Measurements from ENCODE around the gene SHISAL2A.

The SHISAL2A gene

DNA sequence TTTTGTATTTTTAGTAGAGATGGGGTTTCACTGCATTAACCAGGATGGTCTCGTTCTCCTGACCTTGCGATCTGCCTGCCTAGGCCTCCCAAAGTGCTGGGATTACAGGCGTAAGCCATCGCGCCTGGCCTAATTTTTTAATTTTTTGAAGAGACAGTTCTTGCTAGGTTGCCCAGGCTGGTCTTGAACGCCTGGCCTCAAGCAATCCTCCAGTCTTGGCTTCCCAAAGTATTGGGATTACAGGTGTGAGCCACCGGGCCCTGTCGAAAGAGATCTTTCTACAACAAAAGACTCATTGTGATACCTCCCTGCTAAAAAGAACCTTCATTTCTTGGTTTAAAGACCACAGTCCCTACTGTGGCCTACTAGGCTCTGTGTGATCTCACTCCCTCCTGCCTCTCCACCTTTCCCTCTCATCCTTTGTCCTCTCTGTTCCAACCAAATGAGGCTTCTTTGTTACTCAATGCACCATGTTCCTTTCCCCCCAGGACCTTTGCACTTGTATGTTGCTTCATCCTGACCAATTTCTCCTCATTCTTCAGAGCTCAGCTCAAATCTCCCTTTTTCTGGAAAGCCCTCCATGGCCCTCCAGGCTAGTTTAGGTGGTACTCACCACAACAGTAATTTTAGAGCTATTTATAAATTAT, 32.3 kb upstream of the SHISAL2A start:
- H3K4ac ChIP-seq (ENCODE audit: low read depth, low read length): no peak overlapping the region
- H3K27me3 ChIP-seq (ENCODE audit: insufficient read depth, low read length, poor library complexity): no peaks in the 10 kb centered on the region
- no peak overlapping the region for H2BK5ac ChIP-seq (ENCODE audit: low read length)
- no peak for DNase-seq
- H2BK120ac ChIP-seq (ENCODE audit: low read depth, low read length): no peak overlapping the region
- H3K18ac ChIP-seq (ENCODE audit: low read length): no peak overlapping the region
- H3K27ac ChIP-seq (ENCODE audit: low read depth, low read length): no peak overlapping the region
- H3K4me1 ChIP-seq (ENCODE audit: control insufficient read depth, low read depth, low read length): peaks cover 7% of the 10 kb centered on the region
- no peak overlapping the region for H3K4me2 ChIP-seq (ENCODE audit: low read length)
- no peak overlapping the region for H3K9ac ChIP-seq (ENCODE audit: low read length)
- no peaks in the 10 kb centered on the region for H3K79me2 ChIP-seq (ENCODE audit: control insufficient read depth, insufficient read depth, low read length)
- H3K56ac ChIP-seq (ENCODE audit: low read length): no peak overlapping the region
- no peak overlapping the region for H2BK15ac ChIP-seq (replicated peaks; ENCODE audit: low read depth)
- no CpG with 5 or more reads among the region's 8 CpGs for WGBS (ENCODE audit: extremely low coverage, insufficient coverage, low lambda C conversion rate)
- H4K5ac ChIP-seq (ENCODE audit: low read length): no peak overlapping the region
- H3K23ac ChIP-seq (ENCODE audit: low read length): no peak overlapping the region
- no peak overlapping the region for H2AK5ac ChIP-seq (ENCODE audit: low read length)
- no peak overlapping the region for H3K4me3 ChIP-seq (ENCODE audit: low read length)
- no peaks in the 10 kb centered on the region for H3K79me1 ChIP-seq (ENCODE audit: low read length)
- no peaks in the 10 kb centered on the region for H3K36me3 ChIP-seq (ENCODE audit: control insufficient read depth, insufficient read depth, low read length)
- H4K8ac ChIP-seq (ENCODE audit: low read depth, low read length): no peak overlapping the region

DNA sequence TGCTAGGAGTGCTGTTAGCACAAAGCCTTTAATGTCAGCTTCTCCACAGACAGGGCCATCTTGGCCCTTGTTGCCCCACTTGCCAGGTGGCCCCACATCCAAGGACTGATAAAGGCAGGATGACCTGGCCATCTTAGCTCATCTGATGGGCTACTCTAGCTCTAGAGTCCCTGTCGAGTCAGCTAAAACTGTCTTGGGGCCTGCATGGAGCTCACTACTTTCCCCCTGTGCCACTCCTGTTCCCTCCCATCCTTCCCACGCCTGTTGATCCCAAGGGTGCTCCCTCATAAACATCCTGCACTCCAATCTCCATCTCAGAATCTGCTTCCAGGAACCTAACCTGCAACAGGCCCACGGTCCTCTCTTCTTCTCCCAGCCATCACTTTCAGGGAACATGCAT, 31.4 kb upstream of the SHISAL2A start:
- H3K27ac ChIP-seq (ENCODE audit: low read depth, low read length): no peak overlapping the region
- H3K79me2 ChIP-seq (ENCODE audit: control insufficient read depth, insufficient read depth, low read length): no peaks in the 10 kb centered on the region
- no peak overlapping the region for H2BK15ac ChIP-seq (replicated peaks; ENCODE audit: low read depth)
- H3K23ac ChIP-seq (ENCODE audit: low read length): no peak overlapping the region
- H4K5ac ChIP-seq (ENCODE audit: low read length): no peak overlapping the region
- no CpG with 5 or more reads among the region's 3 CpGs for WGBS (ENCODE audit: extremely low coverage, insufficient coverage, low lambda C conversion rate)
- DNase-seq: no peak
- H3K79me1 ChIP-seq (ENCODE audit: low read length): no peaks in the 10 kb centered on the region
- peak overlapping the region; percentile 37 for H2AK5ac ChIP-seq (ENCODE audit: low read length)
- no peak overlapping the region for H4K8ac ChIP-seq (ENCODE audit: low read depth, low read length)
- peaks cover 7% of the 10 kb centered on the region for H3K4me1 ChIP-seq (ENCODE audit: control insufficient read depth, low read depth, low read length)
- H3K56ac ChIP-seq (ENCODE audit: low read length): peak overlapping the region; percentile 97
- no peak overlapping the region for H3K4me3 ChIP-seq (ENCODE audit: low read length)
- H3K4me2 ChIP-seq (ENCODE audit: low read length): no peak overlapping the region
- H3K36me3 ChIP-seq (ENCODE audit: control insufficient read depth, insufficient read depth, low read length): no peaks in the 10 kb centered on the region
- H3K27me3 ChIP-seq (ENCODE audit: insufficient read depth, low read length, poor library complexity): no peaks in the 10 kb centered on the region
- H3K9ac ChIP-seq (ENCODE audit: low read length): peak overlapping the region; percentile 84
- no peak overlapping the region for H3K18ac ChIP-seq (ENCODE audit: low read length)
- H2BK5ac ChIP-seq (ENCODE audit: low read length): no peak overlapping the region
- no peak overlapping the region for H2BK120ac ChIP-seq (ENCODE audit: low read depth, low read length)
- H3K4ac ChIP-seq (ENCODE audit: low read depth, low read length): no peak overlapping the region

DNA sequence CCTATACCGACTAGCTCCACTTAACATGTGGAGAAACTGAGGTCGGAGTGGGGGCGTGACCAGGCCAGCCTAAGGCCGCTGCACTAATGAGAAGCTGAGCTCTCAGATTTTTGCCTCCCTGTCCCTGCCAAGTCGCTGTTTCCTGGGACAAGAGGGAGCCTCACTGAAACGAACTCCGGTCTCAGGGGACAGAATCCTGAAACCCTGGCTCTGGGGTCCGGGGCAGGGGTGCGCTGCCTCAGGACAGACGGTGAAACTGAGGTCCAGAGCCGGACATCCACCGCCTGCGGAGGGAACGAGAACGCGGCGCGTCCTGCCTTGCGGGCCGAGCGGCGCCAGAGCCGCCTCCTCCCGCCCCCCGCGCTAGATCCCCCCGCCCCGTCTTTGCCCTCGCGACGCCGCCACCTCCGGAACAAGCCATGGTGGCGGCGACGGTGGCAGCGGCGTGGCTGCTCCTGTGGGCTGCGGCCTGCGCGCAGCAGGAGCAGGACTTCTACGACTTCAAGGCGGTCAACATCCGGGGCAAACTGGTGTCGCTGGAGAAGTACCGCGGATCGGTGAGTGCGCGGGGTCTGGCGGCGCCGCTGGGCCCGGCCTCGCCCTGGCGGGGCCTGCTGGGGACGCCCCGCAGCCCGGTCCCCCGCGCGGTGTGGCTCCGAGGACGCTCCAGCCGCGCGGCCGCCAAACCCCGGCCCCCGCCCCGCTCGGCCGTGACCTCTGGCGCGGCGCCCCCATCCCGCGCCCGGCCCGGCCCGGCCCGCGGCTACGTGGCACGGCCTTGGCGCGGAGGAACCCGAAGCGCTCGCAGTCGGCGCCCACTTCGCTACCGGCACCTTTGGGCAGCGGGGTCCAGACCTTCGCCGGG, 30.7 kb upstream of the SHISAL2A start, which contains the start of gene GPX7:
TSS of gene GPX7 (plus strand) at position 381 of the 865 bp plus-strand sequence. CDS start at position 420, 39 bp downstream.
- peak within 1 kb of the TSS; percentile 75 for H3K18ac ChIP-seq (ENCODE audit: low read length)
- no peaks in the 10 kb centered on the region for H3K79me1 ChIP-seq (ENCODE audit: low read length)

DNA sequence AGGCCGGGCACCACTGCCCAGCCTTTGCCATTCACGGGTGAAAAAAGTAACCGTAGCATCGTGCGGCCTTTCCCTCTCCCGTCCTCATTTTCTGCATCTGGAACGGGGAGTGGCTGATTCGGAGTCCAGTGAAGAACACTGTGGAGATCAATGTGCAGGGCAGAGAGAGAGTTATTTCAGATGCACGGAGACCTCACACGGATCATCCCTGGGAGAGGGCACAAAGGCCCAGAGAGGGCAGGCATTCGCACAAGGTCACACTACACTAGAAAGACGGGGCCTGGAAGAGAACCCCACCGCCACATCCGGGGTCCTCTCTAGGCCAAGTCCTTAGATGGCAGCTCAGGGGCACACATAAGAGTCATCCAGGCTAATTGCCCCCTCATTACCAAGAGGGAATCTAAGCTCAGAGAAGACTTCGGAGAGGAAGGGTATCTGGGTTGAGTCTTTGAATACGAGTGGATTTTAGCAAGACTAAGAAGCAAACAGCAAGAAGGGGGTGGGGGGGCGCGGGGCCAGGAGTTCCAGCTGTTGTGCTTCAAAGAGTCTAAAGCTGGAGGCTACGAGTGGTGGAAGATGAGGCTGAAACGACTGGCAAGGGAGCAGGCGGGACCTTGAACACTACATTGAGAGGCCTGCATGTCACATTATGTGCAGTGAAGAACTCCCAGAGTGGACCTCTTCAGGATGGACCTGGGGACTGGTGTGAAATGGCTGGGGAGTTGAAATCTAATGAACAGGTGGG, 29.9 kb upstream of the SHISAL2A start:
- H3K4ac ChIP-seq (ENCODE audit: low read depth, low read length): peak overlapping the region; percentile 64
- no peaks in the 10 kb centered on the region for H3K79me2 ChIP-seq (ENCODE audit: control insufficient read depth, insufficient read depth, low read length)
- H3K23ac ChIP-seq (ENCODE audit: low read length): no peak overlapping the region
- H3K9ac ChIP-seq (ENCODE audit: low read length): peak overlapping the region; percentile 84
- DNase-seq: no peak
- no peak overlapping the region for H3K27ac ChIP-seq (ENCODE audit: low read depth, low read length)
- peak overlapping the region; percentile 75 for H3K18ac ChIP-seq (ENCODE audit: low read length)
- H3K36me3 ChIP-seq (ENCODE audit: control insufficient read depth, insufficient read depth, low read length): no peaks in the 10 kb centered on the region
- peak overlapping the region; percentile 70 for H3K4me2 ChIP-seq (ENCODE audit: low read length)
- peak overlapping the region; percentile 32 for H2BK120ac ChIP-seq (ENCODE audit: low read depth, low read length)
- H3K4me3 ChIP-seq (ENCODE audit: low read length): peak overlapping the region; percentile 31
- no peak overlapping the region for H2BK15ac ChIP-seq (replicated peaks; ENCODE audit: low read depth)
- H3K56ac ChIP-seq (ENCODE audit: low read length): peak overlapping the region; percentile 97
- H2BK5ac ChIP-seq (ENCODE audit: low read length): no peak overlapping the region
- H3K4me1 ChIP-seq (ENCODE audit: control insufficient read depth, low read depth, low read length): peaks cover 7% of the 10 kb centered on the region
- WGBS (ENCODE audit: extremely low coverage, insufficient coverage, low lambda C conversion rate): no CpG with 5 or more reads among the region's 21 CpGs
- H2AK5ac ChIP-seq (ENCODE audit: low read length): no peak overlapping the region
- no peak overlapping the region for H4K5ac ChIP-seq (ENCODE audit: low read length)
- H3K79me1 ChIP-seq (ENCODE audit: low read length): no peaks in the 10 kb centered on the region
- no peak overlapping the region for H4K8ac ChIP-seq (ENCODE audit: low read depth, low read length)
- H3K27me3 ChIP-seq (ENCODE audit: insufficient read depth, low read length, poor library complexity): no peaks in the 10 kb centered on the region

More for the DNA sequence above, 30.7 kb upstream of the SHISAL2A start, which contains the start of gene GPX7:
- peak within 1 kb of the TSS; percentile 46 for H3K4me3 ChIP-seq (ENCODE audit: low read length)
- peak within 1 kb of the TSS; percentile 84 for H3K4me2 ChIP-seq (ENCODE audit: low read length)
- H4K5ac ChIP-seq (ENCODE audit: low read length): no peak within 1 kb of the TSS
- peaks cover 7% of the 10 kb centered on the region for H3K4me1 ChIP-seq (ENCODE audit: control insufficient read depth, low read depth, low read length)
- H4K8ac ChIP-seq (ENCODE audit: low read depth, low read length): peak within 1 kb of the TSS; percentile 68
- H3K79me2 ChIP-seq (ENCODE audit: control insufficient read depth, insufficient read depth, low read length): no peaks in the 10 kb centered on the region
- no peak within 1 kb of the TSS for H2BK15ac ChIP-seq (replicated peaks; ENCODE audit: low read depth)
- H3K27ac ChIP-seq (ENCODE audit: low read depth, low read length): no peak within 1 kb of the TSS
- no CpG with 5 or more reads among the region's 97 CpGs for WGBS (ENCODE audit: extremely low coverage, insufficient coverage, low lambda C conversion rate)
- no peaks in the 10 kb centered on the region for H3K36me3 ChIP-seq (ENCODE audit: control insufficient read depth, insufficient read depth, low read length)
- no peak within 1 kb of the TSS for H2BK5ac ChIP-seq (ENCODE audit: low read length)
- peak within 1 kb of the TSS; percentile 32 for H2BK120ac ChIP-seq (ENCODE audit: low read depth, low read length)
- peak within 1 kb of the TSS; percentile 37 for H2AK5ac ChIP-seq (ENCODE audit: low read length)
- H3K27me3 ChIP-seq (ENCODE audit: insufficient read depth, low read length, poor library complexity): no peaks in the 10 kb centered on the region
- peak within 1 kb of the TSS; percentile 99 for H3K23ac ChIP-seq (ENCODE audit: low read length)
- H3K56ac ChIP-seq (ENCODE audit: low read length): peak within 1 kb of the TSS; percentile 97
- DNase-seq: peak; percentile 74
- peak within 1 kb of the TSS; percentile 84 for H3K9ac ChIP-seq (ENCODE audit: low read length)
- H3K4ac ChIP-seq (ENCODE audit: low read depth, low read length): peak within 1 kb of the TSS; percentile 64

DNA sequence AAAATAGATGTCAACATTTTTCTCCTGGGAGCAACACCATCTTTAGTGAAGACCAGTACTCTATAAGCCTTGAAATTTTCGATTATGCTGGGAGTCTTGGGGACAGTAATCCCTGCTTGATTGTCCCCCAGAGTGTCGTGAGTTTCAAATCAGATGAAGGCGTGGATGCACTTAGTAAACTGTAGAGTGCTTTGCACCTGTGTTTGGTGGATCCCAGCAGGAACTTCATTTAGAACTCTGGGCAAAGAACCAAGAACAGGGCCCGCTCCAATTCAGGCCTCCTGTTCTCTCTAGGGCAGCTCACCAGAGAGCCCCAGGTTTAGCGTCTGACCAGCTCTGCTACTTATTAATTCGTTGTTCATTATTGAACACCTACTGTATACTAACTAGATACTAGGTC, 29.3 kb upstream of the SHISAL2A start:
- no peak overlapping the region for H4K5ac ChIP-seq (ENCODE audit: low read length)
- H3K27ac ChIP-seq (ENCODE audit: low read depth, low read length): no peak overlapping the region
- H3K23ac ChIP-seq (ENCODE audit: low read length): no peak overlapping the region
- no peak overlapping the region for H2BK15ac ChIP-seq (replicated peaks; ENCODE audit: low read depth)
- no peaks in the 10 kb centered on the region for H3K36me3 ChIP-seq (ENCODE audit: control insufficient read depth, insufficient read depth, low read length)
- H3K4me3 ChIP-seq (ENCODE audit: low read length): no peak overlapping the region
- H2BK120ac ChIP-seq (ENCODE audit: low read depth, low read length): no peak overlapping the region
- H3K9ac ChIP-seq (ENCODE audit: low read length): no peak overlapping the region
- no peak overlapping the region for H4K8ac ChIP-seq (ENCODE audit: low read depth, low read length)
- H3K79me2 ChIP-seq (ENCODE audit: control insufficient read depth, insufficient read depth, low read length): no peaks in the 10 kb centered on the region
- no peak for DNase-seq
- H3K4me1 ChIP-seq (ENCODE audit: control insufficient read depth, low read depth, low read length): peaks cover 7% of the 10 kb centered on the region
- no peak overlapping the region for H2AK5ac ChIP-seq (ENCODE audit: low read length)
- no peaks in the 10 kb centered on the region for H3K27me3 ChIP-seq (ENCODE audit: insufficient read depth, low read length, poor library complexity)
- H3K4me2 ChIP-seq (ENCODE audit: low read length): no peak overlapping the region
- H3K79me1 ChIP-seq (ENCODE audit: low read length): no peaks in the 10 kb centered on the region
- H3K18ac ChIP-seq (ENCODE audit: low read length): no peak overlapping the region
- H3K4ac ChIP-seq (ENCODE audit: low read depth, low read length): no peak overlapping the region
- H3K56ac ChIP-seq (ENCODE audit: low read length): no peak overlapping the region
- no peak overlapping the region for H2BK5ac ChIP-seq (ENCODE audit: low read length)
- WGBS (ENCODE audit: extremely low coverage, insufficient coverage, low lambda C conversion rate): no CpG with 5 or more reads among the region's 6 CpGs
